Measurements from ENCODE around the gene TMEM106B.

DNA sequence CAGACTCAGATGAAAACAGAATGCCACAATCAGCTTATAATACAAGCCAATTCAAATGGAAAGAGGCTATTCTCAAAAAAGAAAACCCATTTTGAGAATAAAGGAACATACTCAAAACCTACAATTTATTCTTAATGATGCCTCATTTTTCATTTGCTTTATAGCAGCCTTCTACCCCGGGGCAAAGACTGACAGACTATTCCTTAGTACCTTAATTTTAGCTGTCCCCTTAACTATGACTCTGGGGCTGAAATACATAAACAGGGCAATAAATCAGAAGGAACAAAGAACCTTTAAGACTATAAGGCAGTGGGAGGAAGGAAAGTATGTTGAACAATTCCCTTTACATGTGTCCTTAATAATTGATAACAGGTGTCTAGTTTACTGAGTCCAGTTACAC, 76.8 kb downstream of the TMEM106B start:
- no peak for TF ChIP-seq SIN3A (IDR thresholded peaks at IDR 0.05; ENCODE audit: borderline replicate concordance, insufficient read depth, low read length)
- TF ChIP-seq POLR2AphosphoS5 (IDR thresholded peaks at IDR 0.05; ENCODE audit: low read depth, low read length), result no peak

All from PFSK-1 (cell line).